ENCODE results near the gene DDX31.

Gene DDX31

DNA sequence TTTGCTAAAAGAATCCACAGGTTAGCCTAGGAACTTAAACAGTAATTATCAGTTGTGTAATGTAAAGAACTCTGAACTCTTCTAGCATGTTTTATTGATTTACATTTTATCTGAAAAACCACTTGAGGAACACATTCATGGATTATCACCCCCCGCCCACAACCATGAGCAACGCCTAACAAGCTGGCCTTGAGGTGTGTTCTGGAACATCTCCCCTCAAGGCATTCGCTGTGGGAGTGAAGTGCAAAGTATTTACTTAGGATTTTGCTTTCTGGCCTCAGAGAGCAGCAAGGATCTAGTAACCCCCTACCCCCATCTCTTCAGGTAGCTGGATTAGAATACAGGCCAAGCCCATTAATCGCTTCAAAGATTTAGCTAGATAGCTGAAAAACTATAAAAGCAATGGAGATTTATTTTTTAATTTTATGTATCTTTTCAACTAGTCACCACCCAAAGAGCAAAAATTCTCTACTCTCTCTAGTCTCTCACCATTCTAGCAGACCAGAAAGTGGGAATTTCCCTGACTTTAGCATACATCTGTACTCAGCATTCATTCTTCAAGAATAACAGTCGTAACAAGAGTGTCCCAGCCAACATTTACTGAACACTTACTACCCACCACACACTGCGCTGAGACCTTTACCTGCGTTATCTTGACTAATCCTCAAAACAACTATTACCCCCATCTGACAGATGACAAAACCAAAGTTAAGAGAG lies 37.2 kb downstream of the DDX31 start:
- DNase-seq, result no peak

DNA sequence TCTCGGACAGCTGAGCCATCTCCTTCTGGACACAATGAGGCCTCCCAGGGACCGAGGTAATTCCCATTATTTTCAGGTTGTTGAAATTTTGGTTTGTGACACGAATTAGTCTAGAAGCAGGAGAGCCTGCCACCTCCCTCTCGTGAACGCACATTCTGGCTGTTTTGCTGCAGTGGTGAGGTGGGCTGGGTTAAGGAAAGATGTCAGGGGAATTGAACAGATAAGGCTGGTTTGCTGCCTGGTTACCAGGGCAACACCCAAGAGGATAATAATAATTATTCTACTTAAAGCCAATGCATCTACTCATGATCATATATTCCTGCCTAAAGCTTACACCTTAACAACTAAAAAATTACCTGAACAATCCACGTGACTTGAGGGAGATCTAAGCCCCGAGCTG lies 38.1 kb downstream of the DDX31 start:
- no peak for DNase-seq

DNA sequence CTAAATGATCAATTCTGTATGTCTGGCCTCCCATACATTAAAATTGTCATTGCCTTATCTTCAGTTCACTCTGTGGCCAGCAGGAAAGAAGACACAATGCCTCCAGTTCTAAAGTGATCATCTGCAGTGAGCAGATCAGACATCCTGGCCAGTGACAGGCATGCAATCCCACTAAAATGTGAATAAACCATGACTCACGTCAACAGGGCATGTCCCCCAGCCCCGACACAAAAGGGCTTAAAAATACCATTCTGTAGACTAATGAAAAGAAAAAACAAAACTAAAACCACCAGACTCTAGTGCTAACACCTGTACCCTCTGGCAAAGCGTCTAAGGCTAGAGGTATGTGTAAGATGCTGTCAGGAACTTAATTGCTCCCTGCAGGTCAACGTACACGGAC lies 38.5 kb downstream of the DDX31 start:
- DNase-seq, result no peak

DNA sequence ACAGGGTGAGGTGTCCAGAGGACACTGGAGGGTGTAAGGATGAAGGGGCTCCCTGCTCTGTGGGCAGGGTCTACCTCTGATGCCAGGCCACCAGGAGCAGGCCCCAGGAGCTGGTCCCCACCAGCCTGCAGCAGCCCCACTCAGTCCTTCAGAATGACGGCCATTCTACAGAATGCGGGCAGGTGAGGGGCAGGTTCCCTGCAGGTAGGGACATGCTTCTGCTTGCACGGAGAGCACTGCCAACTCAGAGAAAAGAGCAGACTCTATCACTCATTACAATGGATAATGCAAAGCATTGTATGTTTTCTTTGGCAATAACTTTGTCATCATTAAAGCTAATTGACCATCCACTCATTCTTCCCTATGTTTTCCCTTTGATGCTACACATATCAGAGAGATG lies 39.0 kb downstream of the DDX31 start:
- no peak for DNase-seq

DNA sequence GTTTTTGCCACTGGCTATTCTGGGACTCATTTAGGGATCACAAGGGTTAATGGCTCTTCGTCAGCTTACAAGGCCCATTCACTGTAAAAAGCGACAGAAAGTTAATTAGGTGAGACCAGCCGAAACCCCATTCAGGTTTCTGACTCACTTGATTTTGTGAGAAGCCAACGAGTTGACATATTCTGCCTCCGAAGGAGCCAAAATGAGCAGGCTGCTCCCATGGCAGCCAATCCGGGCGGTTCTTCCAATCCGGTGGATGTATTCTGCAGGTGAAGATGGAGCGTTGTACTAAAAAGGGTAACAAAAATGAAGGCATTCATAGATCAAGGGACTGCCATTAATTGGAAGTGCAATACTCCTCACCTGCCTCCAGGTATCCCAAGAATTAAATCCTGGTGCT lies 39.7 kb downstream of the DDX31 start:
- no peak for DNase-seq

DNA sequence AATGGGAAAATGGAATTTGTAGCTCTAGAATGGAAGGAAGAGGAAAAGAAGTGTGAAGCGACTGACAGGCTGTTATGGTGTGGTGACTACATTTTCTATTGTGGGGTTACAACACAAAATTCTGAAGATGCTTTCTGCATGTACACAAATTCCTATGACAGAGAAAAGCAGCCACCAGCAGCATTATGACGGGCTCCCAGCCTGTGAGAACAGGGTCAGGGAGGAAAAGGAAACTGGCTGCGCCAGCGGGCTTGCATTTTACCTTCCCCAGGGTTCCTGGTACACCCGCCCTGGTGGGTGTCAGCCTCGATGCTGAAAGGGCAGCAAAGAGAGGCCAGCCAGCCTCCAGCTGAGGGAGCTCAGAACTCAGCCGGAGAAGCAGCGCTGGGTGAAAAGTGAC lies 41.0 kb downstream of the DDX31 start:
- DNase-seq, result no peak

DNA sequence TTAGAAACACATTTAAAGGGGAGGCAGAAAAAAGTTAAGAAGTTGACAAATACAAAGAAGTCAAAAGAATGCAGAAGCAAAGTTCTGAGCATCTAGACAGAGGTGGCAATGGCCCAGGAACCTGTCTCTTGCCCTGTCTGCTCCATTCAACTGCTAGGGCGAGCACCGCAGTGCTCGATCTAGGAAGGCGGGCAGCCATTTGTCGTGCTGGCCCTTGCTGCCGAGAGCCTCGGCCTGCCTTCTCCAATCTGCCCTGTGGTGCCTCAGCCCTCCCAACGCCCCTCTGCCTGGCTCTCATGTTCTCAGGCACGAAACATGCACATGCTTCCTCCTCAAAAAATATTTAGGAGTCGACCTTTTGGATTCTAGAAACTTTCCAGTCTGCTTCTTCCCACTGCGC lies 42.2 kb downstream of the DDX31 start:
- no peak for DNase-seq

DNA sequence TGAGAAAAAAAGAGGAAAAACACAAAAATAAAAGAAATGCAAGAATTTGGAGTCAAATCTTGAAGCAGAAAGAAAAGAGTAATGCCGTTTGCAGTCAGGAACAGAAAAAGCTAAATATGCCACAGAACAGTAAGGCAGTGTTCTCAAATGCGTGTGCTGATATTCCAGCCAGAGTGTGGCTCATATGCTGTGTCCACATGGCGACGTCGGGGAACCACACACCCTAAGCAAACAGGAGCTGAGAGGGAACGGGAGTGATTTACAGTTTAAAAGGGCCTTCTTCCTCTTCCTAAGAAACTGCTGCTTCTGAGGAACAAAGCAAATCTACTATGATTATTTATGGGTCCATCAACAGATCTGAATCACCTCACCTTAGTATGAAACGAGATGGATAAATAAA lies 42.7 kb downstream of the DDX31 start:
- no peak for DNase-seq

DNA sequence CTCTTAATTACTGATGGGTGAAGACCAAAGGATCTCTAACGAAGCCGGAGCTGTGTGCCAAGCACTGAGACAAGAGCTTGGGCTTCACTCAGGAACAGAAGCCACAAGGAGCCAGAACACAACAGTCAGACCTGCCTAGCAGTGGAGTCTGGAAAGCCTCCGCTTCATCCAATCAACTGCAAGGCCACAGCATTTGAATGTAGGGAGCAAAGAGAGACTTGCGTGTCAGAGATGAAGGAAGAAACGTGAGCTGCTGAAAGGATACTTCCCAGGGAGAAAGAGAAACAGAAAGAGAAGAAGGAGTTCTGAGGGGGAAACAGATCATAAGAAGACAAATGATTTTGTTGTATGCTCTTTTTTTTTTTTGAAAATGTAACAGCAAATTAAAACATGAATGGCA lies 43.5 kb downstream of the DDX31 start:
- DNase-seq, result no peak

DNA sequence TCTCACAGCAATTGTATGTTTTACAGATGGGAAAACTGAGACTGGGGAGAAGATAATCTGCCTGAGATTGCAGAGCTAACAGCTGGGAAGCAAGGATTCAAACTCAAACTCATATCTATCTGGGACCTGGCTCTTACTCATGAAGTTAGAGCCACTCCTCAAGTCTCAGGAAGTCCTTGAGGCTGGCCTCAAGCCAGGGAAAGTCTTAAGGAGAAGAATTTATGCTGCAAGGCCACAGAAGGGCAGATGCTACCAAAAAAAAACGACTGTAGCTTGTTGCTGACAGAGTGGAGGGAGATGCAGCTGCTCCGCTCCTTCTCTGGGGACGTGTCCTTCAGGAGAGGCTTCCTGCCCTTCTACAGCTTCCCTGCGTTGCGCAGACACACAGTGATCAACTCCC lies 47.6 kb downstream of the DDX31 start:
- no peak for DNase-seq

DNA sequence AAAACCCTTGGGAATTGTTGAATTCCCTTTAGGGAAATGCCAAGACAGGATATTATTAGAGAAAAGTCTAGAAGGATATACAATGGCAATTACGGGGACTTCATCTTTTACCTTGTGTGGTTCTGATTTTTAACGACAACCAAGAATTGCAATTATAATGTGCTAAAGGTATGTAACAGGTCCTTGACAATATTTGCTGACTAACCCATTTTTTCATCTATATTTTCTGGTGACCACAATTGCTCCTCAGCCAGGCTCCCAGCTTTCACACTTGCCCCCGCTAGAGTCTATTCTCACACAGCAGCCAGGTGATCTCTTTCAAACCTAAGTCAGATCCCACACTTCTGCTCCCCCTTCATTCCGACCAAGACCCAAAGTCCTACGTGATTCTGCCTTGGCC lies 53.1 kb downstream of the DDX31 start:
- DNase-seq, result no peak

DNA sequence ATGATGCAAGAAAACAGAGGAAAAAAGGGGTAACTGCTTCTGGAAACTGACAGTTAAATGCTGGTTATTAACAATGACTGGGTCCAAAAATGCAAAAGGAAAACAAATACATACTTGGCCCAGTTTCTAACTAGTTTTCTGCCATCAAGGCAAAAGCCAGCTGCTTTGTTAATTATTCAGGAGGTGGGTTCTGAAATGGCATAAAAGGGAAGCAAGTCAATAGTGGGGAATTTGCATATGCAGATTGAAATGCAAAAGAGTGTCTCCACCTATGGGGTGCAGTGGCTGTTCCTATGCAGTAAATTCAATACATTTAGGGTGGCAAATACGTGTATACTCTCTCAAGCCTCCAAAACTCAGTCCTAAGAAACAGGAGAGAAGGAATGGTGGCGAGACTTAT lies 54.0 kb downstream of the DDX31 start:
- no peak for DNase-seq

DNA sequence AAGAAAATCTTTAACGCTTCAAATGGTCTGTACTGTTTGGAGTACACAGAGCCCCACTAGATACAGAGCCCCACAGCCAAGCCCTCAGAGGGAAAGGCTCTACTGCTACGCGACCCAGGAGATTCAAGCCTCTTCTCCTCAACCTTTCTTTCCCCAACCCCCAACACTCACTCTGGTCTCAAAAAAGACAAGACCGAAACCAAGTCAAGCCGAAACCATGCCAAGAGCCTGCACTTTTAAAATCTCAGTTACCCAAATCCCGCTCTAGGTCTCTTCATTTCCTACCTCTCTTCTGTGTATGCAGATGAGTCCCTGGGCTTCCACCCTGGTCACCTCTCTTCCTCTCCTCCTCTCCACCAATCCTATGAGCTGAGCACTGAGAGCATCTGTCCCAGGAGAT lies 55.5 kb downstream of the DDX31 start:
- DNase-seq, result no peak

DNA sequence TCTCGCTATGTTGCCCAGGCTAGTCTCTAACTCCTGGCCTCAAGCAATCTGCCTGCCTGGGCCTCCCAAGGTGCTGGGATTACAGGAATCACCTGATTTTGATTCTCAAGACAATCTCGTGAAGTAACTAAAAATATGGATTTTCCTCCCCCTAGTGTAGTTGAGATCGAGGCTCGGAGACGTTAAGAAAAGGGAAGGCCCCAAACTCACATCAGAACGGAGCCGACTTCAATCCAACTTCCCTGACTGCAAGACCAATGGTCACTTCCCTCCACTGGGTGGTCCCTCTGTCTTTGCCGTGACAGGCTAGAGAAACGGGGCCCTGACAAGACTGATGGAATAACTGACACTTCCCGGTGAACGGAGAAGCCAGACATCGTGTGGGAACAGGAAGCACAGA lies 59.1 kb downstream of the DDX31 start:
- no peak for DNase-seq

DNA sequence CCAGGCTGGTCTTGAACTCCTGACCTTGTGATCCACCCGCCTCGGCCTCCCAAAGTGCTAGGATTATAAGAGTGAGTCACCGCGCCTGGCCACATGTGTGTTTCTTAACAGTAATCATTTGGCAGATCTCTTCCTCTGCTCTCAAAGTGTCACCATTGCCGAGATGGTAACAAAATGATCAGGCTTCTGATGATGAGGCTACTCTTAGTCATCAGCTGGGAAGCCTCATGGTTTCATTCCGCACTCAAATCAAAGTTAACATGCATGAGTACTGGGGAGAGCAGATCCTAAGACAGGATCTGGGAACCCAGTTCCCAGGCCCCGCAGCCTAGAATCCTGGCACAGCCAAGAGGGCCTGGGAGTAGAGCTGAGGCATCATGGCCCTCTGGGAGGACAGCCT lies 60.0 kb downstream of the DDX31 start:
- no peak for DNase-seq

DNA sequence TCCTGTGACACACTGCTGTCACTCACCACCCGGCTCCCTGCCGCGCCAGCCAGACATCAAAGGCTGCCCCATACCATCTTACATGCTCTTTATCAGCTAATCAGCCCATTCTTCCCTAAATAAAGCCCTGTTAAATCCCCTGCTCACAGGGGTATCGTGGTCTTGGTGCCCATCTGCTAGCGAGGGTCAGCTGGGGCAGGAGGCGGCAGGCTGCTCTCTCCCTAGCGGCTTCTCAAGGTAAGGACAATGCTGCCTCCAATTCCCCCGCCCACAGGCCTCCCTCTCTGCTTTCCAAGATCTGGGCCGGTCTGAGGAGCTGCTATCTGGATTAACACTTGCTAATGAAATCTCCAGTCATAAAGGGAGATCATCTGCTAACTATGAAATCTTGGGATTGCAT lies 60.6 kb downstream of the DDX31 start:
- DNase-seq, result no peak

DNA sequence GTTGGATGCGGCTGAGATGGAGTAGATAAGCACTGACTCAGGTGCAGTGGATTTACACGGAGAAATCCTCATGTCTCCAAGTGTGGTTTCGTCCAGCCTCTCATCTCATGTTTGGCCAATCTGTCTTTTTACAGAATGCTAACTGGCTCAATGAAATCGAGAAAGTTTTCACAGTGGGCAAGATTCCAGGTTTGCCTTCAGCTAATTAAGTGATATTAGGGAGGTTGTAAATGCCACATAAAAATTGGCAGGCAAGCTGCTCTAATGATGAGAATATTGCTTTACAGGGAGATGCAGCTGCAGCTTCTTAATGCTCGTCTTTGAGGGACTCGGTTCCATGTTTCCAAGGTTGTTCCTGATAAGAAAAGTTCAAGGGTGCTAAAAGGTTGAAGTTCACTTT lies 63.7 kb downstream of the DDX31 start:
- no peak for DNase-seq

DNA sequence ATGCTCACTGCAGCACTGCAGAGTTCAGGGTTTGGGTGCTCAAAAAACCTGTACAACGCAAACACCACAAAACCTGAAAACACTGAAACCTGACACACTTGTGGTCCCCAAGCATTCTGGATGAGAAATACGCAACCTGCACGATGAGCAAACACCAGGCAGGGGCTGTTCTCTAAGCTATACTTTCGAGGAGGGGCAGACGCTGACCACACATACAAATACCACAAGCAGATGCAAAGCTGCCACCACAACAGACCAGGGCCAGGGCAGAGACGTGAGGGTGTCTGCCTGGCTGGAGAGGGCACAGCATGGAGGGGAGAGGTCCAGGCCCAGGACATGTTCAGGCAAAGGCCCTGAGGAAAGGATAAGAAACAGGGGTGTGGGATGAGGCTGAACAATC lies 64.4 kb downstream of the DDX31 start:
- no peak for DNase-seq

DNA sequence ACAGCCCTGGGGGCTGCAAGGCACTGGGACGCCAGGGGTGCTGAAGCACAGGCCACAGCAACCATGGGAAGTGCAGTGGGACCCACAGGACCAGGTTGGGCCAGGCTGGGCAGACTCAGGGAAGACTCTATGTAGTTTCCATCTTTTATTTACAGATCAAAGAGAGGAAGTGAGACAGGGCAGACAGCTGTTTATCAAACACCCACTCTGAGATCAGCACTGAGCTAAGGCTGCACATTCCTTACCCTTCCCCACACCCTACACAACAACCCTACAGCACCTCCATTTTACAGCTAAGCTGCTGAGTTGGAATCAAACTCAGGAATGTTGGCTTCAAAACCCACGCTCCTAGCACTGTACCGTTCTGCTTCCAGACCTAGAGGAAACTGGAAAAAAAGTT lies 67.6 kb downstream of the DDX31 start:
- DNase-seq, result no peak

DNA sequence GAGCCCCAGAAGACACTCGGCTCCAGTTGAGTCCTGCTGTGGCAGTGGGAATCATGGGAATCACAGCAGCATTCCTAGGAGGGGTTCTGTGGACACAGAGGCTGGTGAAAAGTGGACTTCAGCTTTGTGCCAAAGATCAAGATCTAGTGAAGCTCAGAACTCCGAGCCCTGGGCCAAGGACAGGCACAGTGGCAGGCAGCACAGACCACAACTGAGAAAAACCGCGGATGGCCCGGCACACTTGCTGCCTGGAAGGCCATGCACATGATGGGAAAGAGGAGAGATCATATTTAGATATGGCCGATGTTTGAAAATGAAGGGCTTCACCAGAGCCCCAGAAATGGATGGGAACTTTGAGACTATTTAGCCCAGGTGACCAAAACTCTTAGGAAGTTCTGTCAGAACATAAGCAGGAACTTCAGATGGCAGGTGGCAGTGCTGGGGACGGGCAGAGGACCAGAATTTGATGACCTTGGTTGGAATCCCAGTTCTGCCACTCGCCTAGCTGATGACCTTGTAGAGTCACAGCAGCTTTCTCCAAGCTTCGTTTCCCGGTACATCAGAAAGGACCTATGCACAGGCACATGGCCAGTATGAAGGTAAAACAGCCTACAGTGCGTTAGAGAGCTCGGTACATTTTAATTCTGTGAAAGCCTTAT lies 69.3 kb downstream of the DDX31 start:
- DNase-seq, result no peak

DNA sequence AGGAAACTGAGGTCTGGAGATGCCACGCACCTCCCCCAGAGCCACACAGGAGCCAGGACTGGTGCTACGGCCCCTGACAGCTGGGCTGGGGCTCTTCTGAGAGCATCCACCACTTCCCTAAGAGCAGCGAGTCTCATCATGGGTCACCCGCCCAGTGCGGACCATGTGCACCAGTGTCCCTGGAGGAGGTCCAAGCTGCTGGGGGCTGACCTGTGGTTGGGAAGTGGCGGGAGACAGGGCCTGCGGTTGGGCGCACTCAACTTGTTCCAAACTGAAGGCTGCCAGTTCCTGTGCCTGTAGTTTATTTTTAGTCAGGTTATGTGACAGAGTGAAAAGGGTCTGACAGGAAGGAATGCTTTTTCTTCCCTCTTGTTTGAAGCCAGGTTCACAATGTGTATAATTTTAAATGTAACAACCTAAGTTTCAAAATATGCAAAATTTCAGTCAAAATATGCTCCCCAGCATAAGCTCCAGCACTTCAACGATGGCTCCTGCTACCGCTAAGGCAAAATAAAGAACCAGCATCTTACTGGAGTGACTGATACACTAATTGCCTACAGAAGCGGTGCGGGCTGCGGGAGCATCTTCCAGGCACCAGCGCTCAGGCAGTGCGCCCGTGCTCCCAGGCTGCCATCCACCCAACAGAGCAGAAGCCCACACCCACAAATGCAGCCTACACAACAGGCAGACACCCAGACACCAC lies 72.6 kb downstream of the DDX31 start:
- no peak for DNase-seq

DNA sequence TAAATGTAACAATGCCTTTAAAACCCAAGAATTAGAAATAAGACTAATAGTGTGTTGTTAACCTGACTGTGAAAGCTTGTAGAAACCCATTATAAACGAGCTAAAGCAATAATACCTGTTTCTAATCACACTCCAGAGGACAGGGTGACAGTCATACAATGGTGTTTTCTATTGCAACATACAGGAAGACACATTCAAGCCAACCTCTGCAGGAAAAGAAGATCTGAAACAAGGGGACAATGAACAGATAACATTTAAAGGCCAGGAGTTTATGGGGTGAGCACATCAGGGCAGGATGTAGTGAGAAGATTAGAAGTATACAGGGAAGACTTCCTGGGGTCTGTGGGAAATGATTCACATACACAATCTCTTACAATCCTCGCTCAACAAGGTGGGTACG lies 73.6 kb downstream of the DDX31 start:
- no peak for DNase-seq

DNA sequence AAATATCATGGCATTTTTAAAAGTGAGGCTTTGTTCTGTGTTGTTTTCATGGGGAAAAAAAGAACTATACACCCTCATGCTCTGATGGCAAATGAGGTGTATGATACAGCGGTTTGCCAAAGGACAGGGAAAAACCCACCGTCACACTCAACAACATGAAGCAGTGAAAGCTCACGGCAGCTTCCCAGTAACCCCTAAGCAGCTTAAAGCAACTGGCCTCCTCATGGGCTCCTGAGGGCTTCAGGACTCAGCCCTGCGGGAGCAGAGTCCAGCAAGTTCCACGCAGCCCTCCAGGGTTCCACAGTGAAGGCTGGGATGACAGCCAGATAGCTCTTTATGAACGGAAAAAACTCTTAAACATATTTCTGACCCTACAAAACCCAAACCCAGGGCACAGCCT lies 74.5 kb downstream of the DDX31 start:
- DNase-seq, result no peak

DNA sequence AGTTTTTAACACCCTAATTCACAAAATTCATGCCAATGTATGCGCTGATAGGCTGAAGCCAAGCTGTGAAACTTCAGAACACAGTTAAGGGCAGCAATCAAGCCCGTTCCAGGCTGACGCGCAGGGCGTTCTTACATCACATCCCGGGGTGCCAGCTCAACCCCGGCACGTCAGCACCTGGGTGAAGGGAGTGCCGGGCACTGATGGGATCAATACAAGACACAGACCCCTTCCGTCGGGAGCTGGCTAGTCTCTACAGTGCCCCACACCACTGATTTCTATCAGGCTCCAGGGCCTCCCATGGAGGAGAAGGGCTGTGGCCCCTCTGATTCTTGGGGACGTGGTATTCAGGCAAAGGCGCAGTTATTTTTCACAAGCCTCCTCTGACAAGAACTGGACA lies 75.4 kb downstream of the DDX31 start:
- DNase-seq, result no peak

DNA sequence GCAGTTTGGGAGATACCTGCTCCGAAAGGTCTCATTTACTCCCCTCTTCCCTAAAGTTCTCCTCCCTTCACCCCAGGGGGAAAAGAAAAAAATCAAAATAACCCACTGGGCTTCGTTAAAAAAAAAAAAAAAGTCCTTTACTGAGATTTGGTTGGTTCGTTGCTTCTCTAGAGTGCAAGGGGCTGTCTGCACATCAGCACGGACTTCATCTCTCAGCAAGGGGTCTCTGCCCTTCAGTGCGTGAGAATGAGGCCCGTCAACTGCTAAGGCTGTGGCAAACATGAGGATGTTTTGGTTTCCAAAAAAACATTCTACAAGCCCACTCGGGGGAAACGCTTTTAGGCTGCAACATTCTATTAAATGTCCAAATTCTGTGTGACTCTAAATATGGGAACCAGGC lies 77.3 kb downstream of the DDX31 start:
- no peak for DNase-seq

Data from inflammatory macrophage treated with lipopolysaccharide for 1 hour (primary cell).